ENCODE data around the gene WDR91. TPM values are rescaled to one million over a fixed set of nuclear protein-coding genes. Genes with fewer than 3 reads are reported as not detected.

The WDR91 gene
- 10 to 100 TPM; 10.7 to 11.6 TPM for total RNA-seq

- H3K9me3 Mint-ChIP-seq, result no peaks in the 10 kb centered on the region
- H3K4me3 Mint-ChIP-seq, result peak within 1 kb of the TSS; percentile 94
- H3K4me1 Mint-ChIP-seq, result peaks cover 30% of the 10 kb centered on the region
- peak; percentile 97 for DNase-seq
- no peaks in the 10 kb centered on the region for H3K36me3 Mint-ChIP-seq (ENCODE audit: low read depth)
- H3K27ac Mint-ChIP-seq, result peak within 1 kb of the TSS; percentile 91
- ChIA-PET POLR2A (interaction anchor here (0.6 to 2.8 kb wide), 14 partner anchors 9 to 578 kb away, joined by 3 to 27 read pairs (median 4); partner anchors contain the start of genes AGBL3, BPGM, CYREN and TMEM140), CTCF (interaction anchor here (0.9 to 3.7 kb wide), 9 partner anchors 9 to 225 kb away, joined by 3 to 25 read pairs (median 4); partner anchors contain the start of genes AGBL3, CYREN and TMEM140)
- H3K27me3 Mint-ChIP-seq, result no peaks in the 10 kb centered on the region
Measured at GRCh38 chr7:135211179-135211945, at the start of gene WDR91. WDR91 (minus strand) TSS chr7:135211526; CDS start chr7:135211502, 24 bp downstream.

- POLR2A ChIA-PET, result no interaction called here
- H3K4me3 Mint-ChIP-seq, result no peak overlapping the region
Measured at GRCh38 chr7:135260470-135260869, 49.1 kb upstream of the WDR91 start.

DNA sequence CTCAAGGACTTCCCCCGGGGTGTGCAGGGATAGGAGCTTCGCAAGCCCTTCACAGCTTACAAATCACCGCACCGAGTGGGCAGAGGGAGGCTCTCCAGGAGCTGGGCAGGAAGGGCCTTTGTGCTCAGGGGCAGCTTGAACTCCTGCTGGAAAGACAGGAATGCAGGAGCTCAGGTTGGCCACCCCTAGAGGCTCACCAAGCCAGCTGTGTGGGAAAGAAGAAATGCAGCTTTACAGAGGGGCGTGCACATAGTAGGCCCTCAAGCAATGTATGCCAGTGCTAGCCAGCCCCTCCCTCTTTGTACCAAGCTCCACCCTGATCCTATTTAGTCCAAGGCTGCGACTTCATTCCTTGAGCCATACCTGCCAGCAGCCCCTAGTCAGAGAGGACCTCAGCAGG is 48.4 kb upstream of the WDR91 start:
- Mint-ChIP-seq H3K9me3 (peaks cover 3% of the 10 kb centered on the region), H3K36me3 (ENCODE audit: low read depth) (no peaks in the 10 kb centered on the region), H3K27me3 (peaks cover 2% of the 10 kb centered on the region), H3K4me3 (no peak overlapping the region), H3K27ac (no peak overlapping the region), H3K4me1 (no peaks in the 10 kb centered on the region)
- POLR2A ChIA-PET, result no interaction called here
- CTCF ChIA-PET, result interaction anchor here (3.2 kb wide), 1 partner anchor 15 kb away, joined by 13 read pairs; no protein-coding TSS in a partner anchor
- no peak for DNase-seq

More at GRCh38 chr7:135260470-135260869, 49.1 kb upstream of the WDR91 start:
- no peak for DNase-seq
- CTCF ChIA-PET, result interaction anchor here (1.5 to 3.2 kb wide), 3 partner anchors 14 to 384 kb away, joined by 3 to 13 read pairs (median 5); no protein-coding TSS in a partner anchor
- H3K9me3 Mint-ChIP-seq, result peaks cover 3% of the 10 kb centered on the region
- H3K27ac Mint-ChIP-seq, result no peak overlapping the region
- peaks cover 2% of the 10 kb centered on the region for H3K27me3 Mint-ChIP-seq
- H3K36me3 Mint-ChIP-seq (ENCODE audit: low read depth), result no peaks in the 10 kb centered on the region
- H3K4me1 Mint-ChIP-seq, result no peaks in the 10 kb centered on the region

DNA sequence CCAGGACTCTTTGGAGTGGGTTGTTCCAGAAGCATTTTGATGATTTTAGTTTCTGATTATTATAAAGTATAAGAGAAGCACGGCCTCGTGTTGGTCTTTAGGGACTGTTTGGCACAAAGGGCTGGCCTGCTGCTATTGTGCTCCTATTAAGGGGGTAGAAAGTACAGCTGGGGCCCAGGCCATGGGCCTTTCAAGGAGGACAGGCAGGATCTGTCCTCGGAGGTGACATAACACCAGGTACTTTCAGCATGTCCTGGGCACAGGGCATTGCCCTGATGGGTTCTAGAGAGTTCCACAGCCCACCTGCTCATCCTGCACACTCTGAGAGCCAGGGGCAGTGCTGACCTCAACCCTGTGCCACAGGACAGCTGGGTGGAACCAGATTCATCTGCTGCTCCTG is 47.3 kb upstream of the WDR91 start:
- DNase-seq, result no peak
- CTCF ChIA-PET, result interaction anchor here (2.7 kb wide), 1 partner anchor 16 kb away, joined by 9 read pairs; no protein-coding TSS in a partner anchor
- H3K4me3 Mint-ChIP-seq, result no peak overlapping the region
- H3K9me3 Mint-ChIP-seq, result no peaks in the 10 kb centered on the region
- no peak overlapping the region for H3K27ac Mint-ChIP-seq
- POLR2A ChIA-PET, result no interaction called here
- peaks cover 2% of the 10 kb centered on the region for H3K27me3 Mint-ChIP-seq
- no peaks in the 10 kb centered on the region for H3K4me1 Mint-ChIP-seq
- no peaks in the 10 kb centered on the region for H3K36me3 Mint-ChIP-seq (ENCODE audit: low read depth)

DNA sequence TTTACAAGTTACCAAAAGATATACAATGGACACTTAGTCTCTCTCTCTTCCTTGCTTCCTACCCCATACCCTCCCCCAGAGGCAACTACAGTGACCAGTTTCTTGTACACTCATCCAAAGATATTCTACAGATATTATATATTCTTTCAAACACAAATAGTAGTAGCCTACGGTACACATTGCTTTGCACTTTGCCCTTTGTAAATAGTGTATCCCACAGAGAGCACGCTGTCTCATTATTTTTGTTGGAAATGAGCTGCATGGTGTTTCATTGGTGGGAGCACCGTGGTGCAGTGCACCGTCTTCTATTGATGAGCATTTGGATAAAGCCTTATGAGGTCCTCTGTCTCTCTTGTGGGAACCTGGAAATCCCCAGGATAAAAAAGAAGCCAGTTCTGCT is 46.5 kb upstream of the WDR91 start:
- Mint-ChIP-seq H3K27ac (no peak overlapping the region), H3K9me3 (no peaks in the 10 kb centered on the region), H3K36me3 (ENCODE audit: low read depth) (no peaks in the 10 kb centered on the region), H3K4me3 (no peak overlapping the region), H3K27me3 (peaks cover 2% of the 10 kb centered on the region), H3K4me1 (no peaks in the 10 kb centered on the region)
- DNase-seq, result no peak
- CTCF ChIA-PET, result interaction anchor here (2.7 kb wide), 1 partner anchor 16 kb away, joined by 9 read pairs; no protein-coding TSS in a partner anchor
- POLR2A ChIA-PET, result no interaction called here

GRCh38 chr7:135253851-135254771 is 42.8 kb upstream of the WDR91 start:
- POLR2A ChIA-PET, result no interaction called here
- DNase-seq, result no peak
- Mint-ChIP-seq H3K36me3 (ENCODE audit: low read depth) (no peaks in the 10 kb centered on the region), H3K27me3 (no peaks in the 10 kb centered on the region), H3K27ac (no peak overlapping the region), H3K4me3 (no peak overlapping the region), H3K4me1 (peaks cover 2% of the 10 kb centered on the region), H3K9me3 (no peaks in the 10 kb centered on the region)
- CTCF ChIA-PET, result no interaction called here

DNA sequence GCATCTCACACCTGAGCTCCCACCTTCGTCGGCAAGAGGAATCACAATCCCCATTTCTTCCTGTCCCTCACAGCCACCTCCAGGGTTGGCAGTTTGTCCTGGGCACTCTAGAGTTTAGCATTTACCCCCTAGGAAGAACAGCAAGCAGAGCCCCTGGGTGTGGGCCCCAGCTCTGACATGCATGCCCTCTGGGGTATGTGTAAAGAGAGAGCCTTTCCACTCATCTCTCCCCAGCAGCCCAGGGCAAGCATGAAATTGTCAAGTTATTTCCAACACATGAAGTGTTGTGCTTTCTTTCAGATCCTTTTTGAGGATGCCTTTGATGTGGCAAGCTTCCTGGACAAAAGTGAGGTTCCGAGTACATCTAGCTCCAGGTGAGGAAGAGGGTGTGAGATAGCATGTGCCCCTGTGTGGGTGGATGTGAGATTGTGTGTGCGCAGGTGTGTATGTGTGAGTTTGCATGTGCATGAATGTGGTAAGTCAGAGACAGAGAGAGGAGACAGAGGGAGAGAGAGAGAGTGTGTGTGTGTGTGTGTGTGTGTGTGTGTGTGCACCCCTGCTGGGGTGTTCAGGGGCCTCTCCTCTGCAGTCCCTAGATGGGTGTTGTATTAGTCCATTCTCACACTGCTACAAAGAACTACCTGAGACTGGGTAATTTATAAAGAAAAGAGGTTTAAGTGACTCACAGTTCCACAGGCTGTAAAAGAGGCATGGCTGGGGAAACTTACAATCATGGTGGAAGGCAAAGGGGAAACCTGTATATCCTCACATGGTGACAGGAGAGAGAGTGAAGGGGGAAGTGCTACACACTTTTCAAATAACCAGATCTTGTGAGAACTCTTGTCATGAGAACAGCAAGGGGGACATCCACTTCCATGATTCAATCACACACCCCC is 40.4 kb upstream of the WDR91 start:
- Mint-ChIP-seq H3K36me3 (ENCODE audit: low read depth) (no peaks in the 10 kb centered on the region), H3K4me3 (no peak overlapping the region), H3K27ac (no peak overlapping the region), H3K9me3 (no peaks in the 10 kb centered on the region), H3K4me1 (peaks cover 2% of the 10 kb centered on the region), H3K27me3 (no peaks in the 10 kb centered on the region)
- no peak for DNase-seq
- ChIA-PET POLR2A (no interaction called here), CTCF (interaction anchor here (0.6 kb wide), 1 partner anchor 29 kb away, joined by 3 read pairs; no protein-coding TSS in a partner anchor)

DNA sequence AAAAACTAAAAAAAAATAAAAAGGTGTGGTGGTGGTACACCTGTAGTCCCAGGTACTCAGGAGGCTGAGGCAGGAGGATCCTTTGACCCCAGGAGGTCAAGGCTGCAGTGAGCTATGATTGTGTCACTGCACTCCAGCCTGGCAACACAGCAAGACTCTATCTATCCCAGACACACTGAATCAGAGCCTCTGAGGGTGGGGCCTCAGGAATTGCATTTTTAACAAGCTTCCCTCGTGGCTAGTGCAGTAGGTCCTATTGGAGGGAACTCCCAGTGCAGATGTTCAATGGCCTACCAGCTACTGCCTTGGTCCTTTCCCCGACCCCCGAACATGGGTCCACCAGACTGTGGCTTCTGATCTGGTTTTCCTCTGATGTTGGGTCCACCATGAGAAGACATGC is 37.2 kb upstream of the WDR91 start:
- no peak overlapping the region for H3K4me3 Mint-ChIP-seq
- H3K27ac Mint-ChIP-seq, result no peak overlapping the region
- H3K27me3 Mint-ChIP-seq, result peaks cover 4% of the 10 kb centered on the region
- H3K36me3 Mint-ChIP-seq (ENCODE audit: low read depth), result no peaks in the 10 kb centered on the region
- peaks cover 2% of the 10 kb centered on the region for H3K4me1 Mint-ChIP-seq
- ChIA-PET POLR2A (no interaction called here), CTCF (no interaction called here)
- DNase-seq, result no peak
- no peaks in the 10 kb centered on the region for H3K9me3 Mint-ChIP-seq

DNA sequence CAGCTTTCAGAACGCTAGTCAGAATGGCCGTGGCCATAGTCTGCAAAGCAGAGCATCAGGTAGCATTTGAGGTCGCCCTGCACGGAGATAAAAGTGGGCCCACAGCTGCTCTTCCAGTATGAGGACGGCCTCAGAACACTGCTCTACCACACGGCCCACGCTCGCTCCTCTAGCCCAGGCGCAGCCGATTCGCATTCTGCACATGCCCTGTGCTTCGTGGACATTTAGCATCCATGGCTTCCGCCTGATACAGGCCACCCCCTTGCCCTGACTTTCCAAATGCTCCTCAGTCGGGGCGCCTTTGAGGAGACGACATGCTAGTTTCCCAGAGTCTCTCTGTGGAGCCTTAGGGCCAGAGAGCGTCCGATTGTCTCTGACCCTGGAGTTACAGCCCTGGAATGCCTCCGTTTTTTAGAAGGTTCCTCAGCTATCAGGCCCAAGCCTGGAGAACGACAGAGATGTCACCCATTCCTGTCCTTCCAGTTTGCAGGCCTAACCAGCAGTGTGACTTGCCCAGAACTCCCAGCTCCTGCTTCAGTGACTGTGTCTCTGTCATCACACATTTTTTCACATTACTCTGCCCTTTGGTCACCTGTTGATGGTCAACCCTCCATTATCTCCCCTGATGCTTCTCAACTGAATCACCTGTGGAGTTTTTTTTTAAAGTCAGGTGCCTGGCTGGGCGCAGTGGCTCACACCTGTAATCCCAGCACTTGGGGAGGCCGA is 36.6 kb upstream of the WDR91 start:
- no peak overlapping the region for H3K4me3 Mint-ChIP-seq
- H3K36me3 Mint-ChIP-seq (ENCODE audit: low read depth), result no peaks in the 10 kb centered on the region
- CTCF ChIA-PET, result no interaction called here
- POLR2A ChIA-PET, result no interaction called here
- H3K9me3 Mint-ChIP-seq, result no peaks in the 10 kb centered on the region
- peaks cover 7% of the 10 kb centered on the region for H3K27me3 Mint-ChIP-seq
- peaks cover 2% of the 10 kb centered on the region for H3K4me1 Mint-ChIP-seq
- no peak for DNase-seq
- H3K27ac Mint-ChIP-seq, result no peak overlapping the region

GRCh38 chr7:135246191-135246825 is 35.0 kb upstream of the WDR91 start:
- CTCF ChIA-PET, result no interaction called here

DNA sequence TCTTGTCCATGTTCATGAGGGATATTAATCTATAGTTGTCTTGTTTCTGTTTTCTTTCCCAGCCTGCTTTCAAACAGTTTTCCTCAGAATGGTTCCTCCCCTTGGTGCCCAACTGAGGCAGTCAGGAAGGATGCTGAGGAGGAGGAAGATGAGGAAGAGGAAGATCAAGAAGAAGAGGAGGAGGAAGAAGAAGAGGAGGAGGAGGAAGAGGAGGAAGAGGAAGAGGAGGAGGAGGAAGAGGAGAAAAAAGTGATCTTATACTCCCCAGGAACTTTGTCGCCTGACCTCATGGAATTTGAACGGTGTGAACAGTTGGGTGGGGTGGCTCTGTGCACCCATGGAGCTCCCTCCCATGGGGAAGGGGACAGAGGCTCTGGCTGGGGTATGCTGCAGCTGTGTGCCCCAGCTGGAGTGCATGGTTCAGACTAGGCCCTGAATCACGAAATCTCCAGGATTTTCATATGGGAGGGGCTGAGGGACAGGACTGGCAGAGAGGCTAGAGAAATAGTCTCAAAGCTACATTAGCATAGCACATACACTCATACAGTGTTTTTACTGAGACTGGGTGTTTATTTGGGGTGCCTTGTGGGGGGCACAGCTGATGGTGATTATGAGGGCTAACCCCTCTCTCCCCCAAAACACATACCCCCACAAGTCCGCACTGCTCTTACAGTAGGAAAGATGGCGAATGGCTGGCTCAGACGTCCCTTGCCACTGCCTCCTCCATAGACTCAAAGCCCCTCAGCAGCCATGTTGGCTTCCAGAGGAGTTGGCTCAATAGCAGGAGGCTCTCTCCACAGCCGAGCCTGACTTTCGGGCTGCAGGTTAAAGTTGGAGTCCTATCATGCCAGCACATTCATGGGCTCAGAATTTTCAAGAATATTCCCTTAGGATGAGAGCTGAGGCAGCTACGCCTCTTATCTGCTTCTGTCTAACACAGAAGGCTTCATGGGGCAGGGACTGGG is 34.2 kb upstream of the WDR91 start:
- CTCF ChIA-PET, result interaction anchor here (1.4 to 1.8 kb wide), 2 partner anchors 10 to 29 kb away, joined by 8 to 9 read pairs; no protein-coding TSS in a partner anchor
- DNase-seq, result no peak

More at GRCh38 chr7:135246191-135246825, 35.0 kb upstream of the WDR91 start:
- no peak for DNase-seq
- Mint-ChIP-seq H3K27me3 (peaks cover 11% of the 10 kb centered on the region), H3K4me1 (no peaks in the 10 kb centered on the region), H3K27ac (no peak overlapping the region), H3K9me3 (no peaks in the 10 kb centered on the region), H3K36me3 (ENCODE audit: low read depth) (no peaks in the 10 kb centered on the region), H3K4me3 (no peak overlapping the region)
- POLR2A ChIA-PET, result no interaction called here

More for the DNA sequence above, 34.2 kb upstream of the WDR91 start:
- Mint-ChIP-seq H3K27ac (no peak overlapping the region), H3K27me3 (peaks cover 11% of the 10 kb centered on the region), H3K36me3 (ENCODE audit: low read depth) (no peaks in the 10 kb centered on the region), H3K9me3 (no peaks in the 10 kb centered on the region), H3K4me1 (no peaks in the 10 kb centered on the region), H3K4me3 (no peak overlapping the region)
- POLR2A ChIA-PET, result no interaction called here
